Measurements from ENCODE around the gene C1orf56. TPM values are rescaled to one million over a fixed set of nuclear protein-coding genes. Genes with fewer than 3 reads are reported as not detected.
A peak's percentile ranks its signal among the peaks of the same experiment; 100 is the strongest.

Gene C1orf56
- total and polyA plus RNA-seq, 4 donors, result 1.5 to 11.2 (median 3.3) TPM

DNA sequence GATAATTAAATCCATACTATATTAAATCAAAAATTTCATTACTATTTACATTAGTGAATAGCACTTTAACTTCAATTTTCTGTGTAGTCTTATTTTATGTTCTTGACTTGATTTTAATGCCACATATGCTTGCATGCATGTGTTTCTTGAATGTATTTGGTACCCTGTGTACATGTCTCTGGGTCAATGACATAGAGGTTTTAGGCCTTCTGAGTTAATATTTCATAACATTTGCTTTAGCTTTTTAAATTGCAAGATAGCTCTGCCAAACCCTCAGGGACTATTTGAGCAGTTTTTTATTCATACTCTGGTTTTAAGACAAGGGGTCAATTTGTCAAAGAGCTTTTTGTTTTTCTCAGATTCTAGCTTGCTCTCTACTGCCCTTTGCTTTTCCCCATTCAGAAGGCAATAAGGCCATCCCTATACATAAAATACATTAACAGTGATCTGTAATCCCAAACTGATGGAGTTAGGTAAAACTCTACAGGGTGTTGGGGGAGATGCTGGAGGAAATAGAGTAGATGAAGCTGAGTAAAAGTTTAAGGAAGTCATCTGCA is 17.6 kb downstream of the C1orf56 start:
- H3K4me3 ChIP-seq (ENCODE audit: low read depth in 1 of 3, low read length in 3 of 3), result no peak overlapping the region
- H3K36me3 ChIP-seq (ENCODE audit: control insufficient read depth in 4 of 4, insufficient read depth in 3 of 4, low read depth in 1 of 4, low read length in 3 of 4), result no peaks in the 10 kb centered on the region
- TF ChIP-seq, protein P1, sequence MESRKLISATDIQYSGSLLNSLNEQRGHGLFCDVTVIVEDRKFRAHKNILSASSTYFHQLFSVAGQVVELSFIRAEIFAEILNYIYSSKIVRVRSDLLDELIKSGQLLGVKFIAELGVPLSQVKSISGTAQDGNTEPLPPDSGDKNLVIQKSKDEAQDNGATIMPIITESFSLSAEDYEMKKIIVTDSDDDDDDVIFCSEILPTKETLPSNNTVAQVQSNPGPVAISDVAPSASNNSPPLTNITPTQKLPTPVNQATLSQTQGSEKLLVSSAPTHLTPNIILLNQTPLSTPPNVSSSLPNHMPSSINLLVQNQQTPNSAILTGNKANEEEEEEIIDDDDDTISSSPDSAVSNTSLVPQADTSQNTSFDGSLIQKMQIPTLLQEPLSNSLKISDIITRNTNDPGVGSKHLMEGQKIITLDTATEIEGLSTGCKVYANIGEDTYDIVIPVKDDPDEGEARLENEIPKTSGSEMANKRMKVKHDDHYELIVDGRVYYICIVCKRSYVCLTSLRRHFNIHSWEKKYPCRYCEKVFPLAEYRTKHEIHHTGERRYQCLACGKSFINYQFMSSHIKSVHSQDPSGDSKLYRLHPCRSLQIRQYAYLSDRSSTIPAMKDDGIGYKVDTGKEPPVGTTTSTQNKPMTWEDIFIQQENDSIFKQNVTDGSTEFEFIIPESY (IDR thresholded peaks at IDR 0.05), result peak; percentile 28
- no peak for TF ChIP-seq SP1 (IDR thresholded peaks at IDR 0.05)
- peak; percentile 46 for TF ChIP-seq MAX (IDR thresholded peaks at IDR 0.05)
- TF ChIP-seq, protein P2, sequence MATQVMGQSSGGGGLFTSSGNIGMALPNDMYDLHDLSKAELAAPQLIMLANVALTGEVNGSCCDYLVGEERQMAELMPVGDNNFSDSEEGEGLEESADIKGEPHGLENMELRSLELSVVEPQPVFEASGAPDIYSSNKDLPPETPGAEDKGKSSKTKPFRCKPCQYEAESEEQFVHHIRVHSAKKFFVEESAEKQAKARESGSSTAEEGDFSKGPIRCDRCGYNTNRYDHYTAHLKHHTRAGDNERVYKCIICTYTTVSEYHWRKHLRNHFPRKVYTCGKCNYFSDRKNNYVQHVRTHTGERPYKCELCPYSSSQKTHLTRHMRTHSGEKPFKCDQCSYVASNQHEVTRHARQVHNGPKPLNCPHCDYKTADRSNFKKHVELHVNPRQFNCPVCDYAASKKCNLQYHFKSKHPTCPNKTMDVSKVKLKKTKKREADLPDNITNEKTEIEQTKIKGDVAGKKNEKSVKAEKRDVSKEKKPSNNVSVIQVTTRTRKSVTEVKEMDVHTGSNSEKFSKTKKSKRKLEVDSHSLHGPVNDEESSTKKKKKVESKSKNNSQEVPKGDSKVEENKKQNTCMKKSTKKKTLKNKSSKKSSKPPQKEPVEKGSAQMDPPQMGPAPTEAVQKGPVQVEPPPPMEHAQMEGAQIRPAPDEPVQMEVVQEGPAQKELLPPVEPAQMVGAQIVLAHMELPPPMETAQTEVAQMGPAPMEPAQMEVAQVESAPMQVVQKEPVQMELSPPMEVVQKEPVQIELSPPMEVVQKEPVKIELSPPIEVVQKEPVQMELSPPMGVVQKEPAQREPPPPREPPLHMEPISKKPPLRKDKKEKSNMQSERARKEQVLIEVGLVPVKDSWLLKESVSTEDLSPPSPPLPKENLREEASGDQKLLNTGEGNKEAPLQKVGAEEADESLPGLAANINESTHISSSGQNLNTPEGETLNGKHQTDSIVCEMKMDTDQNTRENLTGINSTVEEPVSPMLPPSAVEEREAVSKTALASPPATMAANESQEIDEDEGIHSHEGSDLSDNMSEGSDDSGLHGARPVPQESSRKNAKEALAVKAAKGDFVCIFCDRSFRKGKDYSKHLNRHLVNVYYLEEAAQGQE (IDR thresholded peaks at IDR 0.05), result no peak
- TF ChIP-seq HNF4A (conservative IDR thresholded peaks at IDR 0.05), result peak; percentile 14 to 51
- no peak for TF ChIP-seq TAF1 (conservative IDR thresholded peaks at IDR 0.05)
- peak; percentile 97 to 98 for TF ChIP-seq RXRA (IDR thresholded peaks at IDR 0.05)
- peak; percentile 28 for TF ChIP-seq YY1 (IDR thresholded peaks at IDR 0.05)
- no peaks in the 10 kb centered on the region for H3K9me3 ChIP-seq (ENCODE audit: control insufficient read depth in 4 of 4, low read length in 3 of 4)
- no peak overlapping the region for H3K9ac ChIP-seq (ENCODE audit: low read depth in 1 of 2, low read length in 2 of 2)
- H3K27me3 ChIP-seq (ENCODE audit: control insufficient read depth in 4 of 4, insufficient read depth in 4 of 4, low read length in 3 of 4), result no peaks in the 10 kb centered on the region
- peaks cover 6 to 34% (median 28%) of the 10 kb centered on the region in 4 donors for H3K4me1 ChIP-seq (ENCODE audit: control insufficient read depth in 4 of 4, insufficient read depth in 4 of 4, low read length in 3 of 4)
- DNase-seq (ENCODE audit: low spot score), result no peak
- no peak overlapping the region for H3K27ac ChIP-seq (ENCODE audit: low read depth in 1 of 2, low read length in 2 of 2)

DNA sequence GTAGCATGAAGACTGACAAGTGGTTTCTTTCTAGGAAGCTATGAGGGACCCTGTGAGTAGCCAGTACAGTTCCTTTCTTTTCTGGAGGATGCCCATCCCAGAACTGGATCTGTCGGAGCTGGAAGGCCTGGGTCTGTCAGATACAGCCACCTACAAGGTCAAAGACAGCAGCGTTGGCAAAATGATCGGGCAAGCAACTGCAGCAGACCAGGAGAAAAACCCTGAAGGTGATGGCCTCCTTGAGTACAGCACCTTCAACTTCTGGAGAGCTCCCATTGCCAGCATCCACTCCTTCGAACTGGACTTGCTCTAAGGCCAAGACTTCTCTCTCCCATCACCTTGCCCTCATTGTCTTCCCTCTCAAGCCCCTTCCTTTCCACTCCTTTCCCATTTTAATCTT is 19.6 kb downstream of the C1orf56 start:
- TF ChIP-seq EGR1 (IDR thresholded peaks at IDR 0.05; ENCODE audit: low read depth in 2 of 2) (no peak), RXRA (IDR thresholded peaks at IDR 0.05) (no peak), GABPA (IDR thresholded peaks at IDR 0.05 in 1 of 2, conservative IDR thresholded peaks at IDR 0.05 in 1 of 2) (no peak), ATF3 (IDR thresholded peaks at IDR 0.05) (no peak), FOXA1 (IDR thresholded peaks at IDR 0.05) (no peak), MAX (IDR thresholded peaks at IDR 0.05) (no peak), JUND (IDR thresholded peaks at IDR 0.05) (no peak), NR2F2 (IDR thresholded peaks at IDR 0.05) (no peak), HNF4G (IDR thresholded peaks at IDR 0.05) (no peak), CTCF (IDR thresholded peaks at IDR 0.05; ENCODE audit: low read depth, low read length, missing input control) (no peak)
- TF ChIP-seq, protein P2 (IDR thresholded peaks at IDR 0.05), result no peak
- TF ChIP-seq, protein P1 (IDR thresholded peaks at IDR 0.05), result no peak
- Histone ChIP-seq H3K27me3 (ENCODE audit: control insufficient read depth in 4 of 4, insufficient read depth in 4 of 4, low read length in 3 of 4) (no peaks in the 10 kb centered on the region), H3K4me1 (ENCODE audit: control insufficient read depth in 4 of 4, insufficient read depth in 4 of 4, low read length in 3 of 4) (peaks cover 7 to 29% (median 21%) of the 10 kb centered on the region in 4 donors), H3K36me3 (ENCODE audit: control insufficient read depth in 4 of 4, insufficient read depth in 3 of 4, low read depth in 1 of 4, low read length in 3 of 4) (no peaks in the 10 kb centered on the region), H3K9me3 (ENCODE audit: control insufficient read depth in 4 of 4, low read length in 3 of 4) (no peaks in the 10 kb centered on the region), H3K4me3 (ENCODE audit: low read depth in 1 of 3, low read length in 3 of 3) (no peak overlapping the region), H3K27ac (ENCODE audit: low read depth in 1 of 2, low read length in 2 of 2) (no peak overlapping the region), H3K9ac (ENCODE audit: low read depth in 1 of 2, low read length in 2 of 2) (no peak overlapping the region)
- 95% methylated on average over 4 of the region's 4 CpGs for WGBS
- DNase-seq (ENCODE audit: low spot score), result no peak
